NCI-H345 treated with DMSO at 0.1 percent for 48 hours (cell line): ENCODE measurements around the gene GMPR2.

Experiments used
- DNase-seq: peaks from one replicate; lab custom pipeline; 2025; ENCODE audit not compliant: unreplicated experiment; lab: John Stamatoyannopoulos, UW

Gene GMPR2

DNA sequence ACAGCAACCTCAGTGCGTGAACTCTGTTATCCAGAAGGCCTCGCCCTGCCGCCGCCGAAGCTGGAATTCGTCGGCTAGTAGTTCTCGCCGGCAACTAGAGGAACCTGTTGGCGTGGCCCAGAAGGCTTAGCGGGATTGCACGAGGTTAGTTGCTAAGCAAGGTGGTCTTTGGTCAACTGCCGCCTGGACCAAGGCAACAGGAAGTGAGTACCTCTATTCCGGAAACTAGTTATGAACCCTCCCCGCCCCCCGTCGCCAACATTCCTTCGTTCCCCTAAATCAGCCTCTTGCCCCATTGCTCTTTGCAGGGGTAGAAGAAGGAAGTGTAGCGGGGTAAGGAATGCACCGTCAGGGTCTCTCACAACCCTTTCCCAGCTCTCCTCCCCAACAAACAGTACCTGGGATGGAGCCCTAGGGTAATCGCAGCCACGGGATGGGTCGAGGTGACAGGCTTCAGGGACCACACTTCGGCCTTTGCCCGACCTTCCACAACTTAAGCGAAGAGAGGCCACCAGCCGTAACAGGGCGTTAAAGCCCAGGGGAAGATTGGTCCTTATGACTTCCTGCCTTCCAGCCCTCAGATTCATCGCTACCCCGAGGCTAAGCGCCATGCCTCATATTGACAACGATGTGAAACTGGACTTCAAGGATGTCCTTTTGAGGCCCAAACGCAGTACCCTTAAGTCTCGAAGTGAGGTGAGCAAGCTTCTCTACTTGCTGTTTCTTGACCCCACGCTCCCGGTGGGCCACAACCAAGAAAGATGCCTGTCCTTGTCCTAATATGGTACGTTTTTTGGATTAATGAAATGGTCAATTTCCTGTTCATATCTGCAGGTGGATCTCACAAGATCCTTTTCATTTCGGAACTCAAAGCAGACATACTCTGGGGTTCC lies at the start of gene GMPR2:
GMPR2 (plus strand) TSS at position 285 of the 893 bp plus-strand sequence; CDS start at position 610, 325 bp downstream.
- DNase-seq, result no peak

DNA sequence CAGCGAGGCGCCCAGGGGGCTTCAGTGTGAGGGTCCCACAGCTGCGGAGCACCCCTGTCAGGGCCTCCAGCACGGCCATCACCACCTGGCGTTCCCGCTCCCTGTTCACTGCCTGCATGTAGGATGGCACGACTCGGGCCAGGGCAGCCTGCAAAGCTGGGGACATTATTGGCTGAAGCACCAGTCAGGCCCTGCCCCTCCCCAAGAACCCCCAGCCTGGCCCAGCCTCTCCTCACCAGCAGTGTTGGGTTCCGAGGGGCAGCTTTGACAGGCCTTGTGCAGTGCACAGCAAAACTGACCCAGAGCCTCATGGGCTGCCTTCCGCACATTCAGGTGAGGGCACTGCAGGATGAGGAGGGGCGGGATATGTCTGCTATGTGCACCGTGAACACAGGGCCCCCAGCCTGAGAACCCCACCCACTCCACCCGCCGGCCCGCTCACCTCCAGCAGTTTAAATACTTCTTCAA lies 49.7 kb upstream of the GMPR2 start:
- no peak for DNase-seq

DNA sequence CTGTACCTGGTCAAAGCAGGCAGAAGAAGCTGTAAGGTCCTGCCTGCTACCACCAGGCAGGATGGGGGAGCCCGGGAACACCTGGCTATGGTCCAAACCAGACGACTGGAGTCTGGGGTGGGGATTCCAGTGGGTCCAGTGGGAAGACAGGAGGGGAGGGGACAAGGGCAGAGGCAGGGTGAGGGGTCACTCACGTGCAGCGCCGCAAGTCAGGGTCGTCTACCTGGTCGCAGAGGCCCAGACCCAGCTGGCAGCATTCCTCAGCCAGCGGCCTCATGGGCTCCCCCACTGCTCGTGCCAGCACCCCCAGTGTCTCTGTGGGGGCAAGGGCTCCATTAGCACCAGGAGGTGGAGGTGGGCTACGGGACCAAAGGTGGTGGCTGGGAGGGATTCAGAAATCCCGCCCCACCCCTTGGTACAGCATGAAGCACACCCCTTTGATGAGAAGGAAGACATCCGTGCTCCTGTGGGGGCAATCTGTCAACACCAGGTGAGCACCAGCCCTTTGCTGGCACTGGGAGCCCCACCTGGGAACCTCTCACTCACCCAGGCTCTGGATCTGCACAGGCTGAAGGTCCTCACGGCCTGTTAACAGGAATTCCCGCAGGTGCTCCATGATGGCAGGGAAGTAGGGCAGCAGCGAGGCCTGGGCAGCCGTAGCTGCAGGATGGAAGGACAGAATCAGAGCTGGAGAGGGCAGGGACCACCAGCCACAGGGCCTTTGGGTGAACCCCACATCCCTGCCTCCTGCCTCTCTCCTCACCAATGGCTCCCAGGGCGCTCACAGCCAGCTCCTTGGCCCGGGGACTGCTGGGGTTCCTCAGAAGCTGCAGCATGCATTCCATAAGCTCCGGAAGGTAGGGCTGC lies 48.4 kb upstream of the GMPR2 start:
- DNase-seq, result no peak

DNA sequence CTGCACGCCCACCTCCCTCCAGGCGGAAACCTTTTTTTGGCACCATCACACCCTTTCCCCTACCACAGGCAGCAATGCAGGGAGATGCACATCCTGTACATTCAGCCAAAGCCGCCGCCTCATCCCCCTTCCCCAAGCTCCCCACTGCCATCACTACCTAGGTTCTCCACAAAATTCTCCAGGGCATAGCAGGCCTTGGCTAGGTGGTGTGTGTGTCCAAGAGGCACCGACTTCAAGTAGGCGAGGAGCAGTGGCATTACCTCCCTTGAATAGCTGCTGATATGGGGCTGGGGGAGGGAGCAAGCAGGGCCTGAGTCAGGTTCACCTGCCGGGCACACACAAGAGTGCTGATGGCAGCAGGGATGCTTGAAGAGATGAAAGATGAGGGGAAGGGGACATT lies 47.7 kb upstream of the GMPR2 start:
- DNase-seq, result no peak

DNA sequence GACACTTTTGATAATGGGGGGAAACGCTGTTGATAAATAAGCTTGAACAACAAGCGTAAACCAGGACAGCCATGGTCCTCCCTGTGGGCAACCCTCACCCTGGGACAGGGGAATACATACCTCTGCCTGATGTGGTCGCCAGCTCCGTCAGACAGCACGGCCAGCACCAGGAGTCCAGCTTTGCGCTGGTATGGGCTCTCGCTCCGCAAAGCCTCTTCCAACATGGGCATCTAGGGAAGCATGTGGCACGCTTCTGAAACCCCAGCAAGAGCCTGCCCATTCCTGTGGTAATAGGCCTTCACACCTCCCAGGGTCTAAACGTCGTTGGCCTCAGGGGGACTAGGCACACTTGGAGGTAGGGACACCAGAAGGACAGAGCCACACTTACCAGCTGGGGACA lies 47.0 kb upstream of the GMPR2 start:
- no peak for DNase-seq

DNA sequence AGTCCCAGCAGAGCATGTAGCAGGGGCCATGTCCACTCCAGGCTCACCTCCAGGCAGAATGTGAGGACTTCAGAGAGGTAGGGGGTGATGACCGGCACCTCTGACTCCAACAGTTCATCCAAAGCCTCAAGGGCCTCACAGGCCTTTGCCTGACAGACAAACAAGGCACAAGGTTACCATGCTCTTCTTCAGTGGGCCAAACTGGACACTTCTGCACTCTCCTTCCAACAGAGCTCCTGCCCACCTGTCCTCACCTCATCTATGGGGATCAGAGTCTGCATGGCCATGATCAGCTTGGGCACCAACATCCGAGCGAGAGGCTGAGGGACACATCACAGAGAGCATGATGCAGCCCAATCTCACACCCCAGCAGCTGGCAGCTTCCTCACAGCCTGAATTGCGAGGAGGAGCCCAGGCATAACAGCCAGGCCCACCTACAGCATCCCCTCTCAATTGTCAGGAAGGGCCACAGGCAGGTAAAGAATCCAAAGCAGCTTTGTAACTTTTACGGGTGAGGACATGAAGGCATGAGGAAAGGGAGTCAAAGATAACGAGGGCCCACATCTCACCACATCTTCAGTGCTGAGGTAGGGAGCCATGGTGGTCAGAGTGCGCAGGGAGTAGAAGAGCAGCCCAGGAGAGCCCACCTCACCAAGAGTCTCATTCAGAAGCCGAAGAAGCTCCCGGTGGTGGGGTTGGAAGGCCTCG lies 45.7 kb upstream of the GMPR2 start:
- DNase-seq, result no peak

DNA sequence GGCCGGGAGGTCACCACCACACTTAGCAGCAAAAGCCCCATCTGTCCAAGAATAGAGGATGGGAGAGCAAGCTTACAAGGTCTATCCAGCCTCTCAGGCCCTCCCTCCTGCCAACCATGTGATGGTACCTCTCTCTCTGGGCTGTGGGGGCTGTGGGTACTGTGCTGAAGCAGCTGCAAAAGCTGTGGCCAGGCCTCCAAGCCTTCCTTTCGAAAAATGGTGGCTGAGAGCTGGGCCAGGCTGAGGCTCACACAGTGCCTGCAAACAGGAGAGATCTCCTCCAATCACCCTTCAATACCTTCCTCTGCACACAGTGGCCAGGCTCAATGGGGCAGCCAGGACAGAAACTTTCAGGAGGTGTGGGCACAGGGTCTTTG lies 45.2 kb upstream of the GMPR2 start:
- DNase-seq, result no peak

DNA sequence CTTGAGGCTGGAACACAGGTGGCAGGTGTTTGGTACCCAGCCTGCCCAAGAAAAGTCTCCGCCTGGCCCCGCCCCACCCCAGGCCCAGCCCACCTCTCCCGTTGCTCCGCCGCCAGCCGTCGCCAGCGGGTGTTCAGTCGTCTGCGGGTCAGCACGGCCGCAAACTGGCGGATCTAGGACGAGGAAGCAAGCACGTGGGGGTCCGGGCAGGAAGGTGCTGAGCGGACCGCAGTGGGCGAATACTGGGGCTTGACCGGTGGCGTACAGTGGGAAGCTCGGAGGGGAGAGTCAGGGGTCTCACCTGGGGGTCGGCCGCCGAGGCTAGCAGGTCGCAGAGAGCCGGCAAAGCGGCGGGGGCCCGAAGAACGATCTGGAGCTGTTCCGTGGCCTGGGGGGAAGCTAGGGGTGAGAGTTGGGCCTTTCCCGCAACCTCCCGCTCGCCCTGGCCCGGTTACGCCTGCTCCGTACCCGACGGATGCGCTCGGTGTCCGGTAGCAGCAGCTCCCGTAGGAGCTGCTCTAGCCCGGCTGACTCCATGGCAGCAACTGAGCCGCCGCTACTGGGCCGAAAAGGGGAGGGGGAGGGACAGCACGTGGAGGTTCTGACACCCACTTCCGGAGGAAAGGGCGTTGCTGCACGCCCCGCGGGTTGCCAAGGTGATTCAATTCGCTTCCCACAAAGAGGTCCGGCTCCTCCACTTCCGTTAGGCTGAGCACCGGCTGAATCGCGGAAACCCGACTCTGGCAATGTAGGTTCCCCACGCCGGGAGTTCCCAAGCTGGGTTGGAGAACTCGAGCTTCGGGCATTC lies 44.3 kb upstream of the GMPR2 start, which contains the start of gene IPO4:
IPO4 (minus strand) TSS at position 566 of the 808 bp plus-strand sequence; CDS start at position 537, 29 bp downstream.
- peak; percentile 94 for DNase-seq

DNA sequence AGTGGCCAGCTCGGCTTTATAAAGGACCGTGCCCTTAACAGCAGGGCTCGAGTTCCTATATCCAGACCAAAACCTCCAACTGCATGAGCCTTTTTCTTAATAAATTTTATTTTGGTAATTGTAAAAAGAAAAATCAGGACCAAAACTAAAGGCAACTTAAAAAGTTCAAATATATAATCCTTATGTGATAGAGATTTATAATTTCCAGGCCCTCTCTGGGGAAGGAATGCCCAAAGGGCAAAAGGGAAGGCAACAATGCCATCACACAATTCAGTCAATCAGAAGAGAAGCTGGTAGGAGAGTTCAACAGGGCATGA lies 43.7 kb upstream of the GMPR2 start:
- DNase-seq, result no peak

DNA sequence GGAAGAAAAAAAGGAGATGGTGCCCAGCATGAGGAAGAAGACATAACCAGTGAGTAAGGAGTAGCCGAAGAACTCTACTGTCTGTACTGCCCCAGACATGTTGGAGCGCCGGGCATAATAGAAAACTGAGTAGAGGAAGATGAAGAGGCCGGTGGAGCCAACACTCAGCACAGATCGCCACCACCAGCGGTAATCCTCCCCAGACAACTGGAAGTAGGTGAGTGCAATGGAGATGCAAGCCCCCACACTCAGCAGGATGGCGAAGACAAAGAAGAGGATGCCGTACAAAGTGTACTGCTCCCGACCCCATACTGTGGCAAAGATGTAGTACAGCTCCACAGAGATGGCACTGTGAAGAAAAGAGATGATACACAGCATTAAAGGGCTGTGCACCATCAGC lies 43.3 kb upstream of the GMPR2 start:
- DNase-seq, result no peak

DNA sequence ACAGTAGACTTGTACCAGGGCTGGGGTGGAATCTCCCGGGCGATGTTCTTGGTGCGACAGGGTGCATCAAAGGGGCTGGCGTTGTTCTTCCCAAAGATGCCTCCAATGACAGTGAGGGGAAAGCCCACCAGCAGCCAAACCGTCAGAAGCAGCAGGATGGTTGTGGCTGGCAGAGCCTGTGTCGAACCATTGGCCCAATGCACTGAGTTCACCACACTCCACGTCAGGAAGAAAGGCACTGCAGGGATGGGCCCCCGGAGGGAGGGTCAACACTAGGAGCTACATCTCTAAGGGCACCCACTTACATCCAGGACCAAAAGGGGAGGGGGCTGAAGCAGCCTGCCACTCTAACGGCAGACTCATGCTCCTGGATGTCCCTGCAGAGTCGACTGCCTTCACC lies 42.3 kb upstream of the GMPR2 start:
- no peak for DNase-seq

DNA sequence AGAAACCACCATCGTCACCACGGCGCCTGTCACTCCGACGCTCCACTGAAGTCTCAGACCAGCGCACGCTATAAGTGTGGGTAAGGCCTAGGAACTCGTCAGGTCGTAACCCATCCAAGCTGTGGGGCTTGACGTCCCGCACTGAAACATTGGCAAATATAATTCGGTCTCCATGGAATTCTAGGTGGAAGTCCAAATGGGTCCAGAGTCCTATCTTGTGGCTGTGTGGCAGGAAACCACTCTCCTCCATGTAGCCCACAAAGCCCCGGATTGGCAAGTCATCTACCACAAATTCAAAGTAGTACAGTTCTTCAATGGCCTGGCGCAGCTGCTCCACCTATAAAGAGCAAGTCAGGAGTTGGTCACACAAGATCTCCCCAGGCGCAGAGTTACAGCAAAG lies 39.8 kb upstream of the GMPR2 start:
- DNase-seq, result no peak

DNA sequence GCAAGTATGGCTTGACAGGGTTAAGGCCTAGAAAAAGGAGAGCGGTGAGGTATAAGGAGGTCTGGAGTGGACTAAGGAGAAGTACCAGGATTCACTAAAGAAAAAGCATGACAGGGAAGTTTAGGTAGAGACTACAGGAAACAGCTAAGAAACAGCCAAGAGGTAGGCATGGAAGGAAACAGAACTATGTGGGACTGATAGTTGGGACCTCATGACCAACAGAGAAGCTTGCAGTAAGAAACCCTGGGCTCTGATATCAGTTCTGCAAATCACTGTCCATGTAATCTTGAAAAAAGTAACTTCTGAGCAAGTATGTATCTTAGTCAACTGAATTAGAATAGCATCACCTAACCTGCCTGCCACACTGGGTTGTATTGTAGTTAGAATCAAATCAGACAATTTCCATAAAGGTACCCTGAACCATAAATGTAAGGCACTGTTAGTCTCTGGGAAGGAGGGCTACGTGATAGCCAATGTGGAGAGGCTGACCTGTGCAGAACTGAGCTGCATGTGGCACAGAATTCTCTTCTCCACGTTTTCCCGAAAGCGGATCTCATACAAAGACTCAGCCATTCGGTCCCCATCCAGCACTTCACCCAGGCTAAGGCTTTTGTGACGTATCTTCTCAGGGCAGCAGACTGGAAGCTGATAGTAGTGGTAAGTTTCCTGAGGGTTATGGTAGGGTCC lies 38.4 kb upstream of the GMPR2 start:
- no peak for DNase-seq

DNA sequence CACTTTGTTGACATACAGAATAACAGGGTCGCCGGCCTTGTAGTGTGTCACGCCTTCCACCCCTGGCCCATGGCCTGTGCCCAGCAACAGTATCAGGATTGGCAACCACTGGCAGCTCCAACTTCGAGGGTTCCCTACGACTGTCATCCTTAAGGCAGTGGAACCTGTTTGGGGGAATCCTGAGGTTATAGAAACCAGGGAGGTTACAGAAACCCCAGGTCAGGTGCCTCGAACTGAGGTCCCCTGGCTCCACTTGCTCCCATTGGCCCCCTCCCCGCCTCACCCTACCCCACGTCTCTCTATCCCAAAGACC lies 37.9 kb upstream of the GMPR2 start:
- no peak for DNase-seq

DNA sequence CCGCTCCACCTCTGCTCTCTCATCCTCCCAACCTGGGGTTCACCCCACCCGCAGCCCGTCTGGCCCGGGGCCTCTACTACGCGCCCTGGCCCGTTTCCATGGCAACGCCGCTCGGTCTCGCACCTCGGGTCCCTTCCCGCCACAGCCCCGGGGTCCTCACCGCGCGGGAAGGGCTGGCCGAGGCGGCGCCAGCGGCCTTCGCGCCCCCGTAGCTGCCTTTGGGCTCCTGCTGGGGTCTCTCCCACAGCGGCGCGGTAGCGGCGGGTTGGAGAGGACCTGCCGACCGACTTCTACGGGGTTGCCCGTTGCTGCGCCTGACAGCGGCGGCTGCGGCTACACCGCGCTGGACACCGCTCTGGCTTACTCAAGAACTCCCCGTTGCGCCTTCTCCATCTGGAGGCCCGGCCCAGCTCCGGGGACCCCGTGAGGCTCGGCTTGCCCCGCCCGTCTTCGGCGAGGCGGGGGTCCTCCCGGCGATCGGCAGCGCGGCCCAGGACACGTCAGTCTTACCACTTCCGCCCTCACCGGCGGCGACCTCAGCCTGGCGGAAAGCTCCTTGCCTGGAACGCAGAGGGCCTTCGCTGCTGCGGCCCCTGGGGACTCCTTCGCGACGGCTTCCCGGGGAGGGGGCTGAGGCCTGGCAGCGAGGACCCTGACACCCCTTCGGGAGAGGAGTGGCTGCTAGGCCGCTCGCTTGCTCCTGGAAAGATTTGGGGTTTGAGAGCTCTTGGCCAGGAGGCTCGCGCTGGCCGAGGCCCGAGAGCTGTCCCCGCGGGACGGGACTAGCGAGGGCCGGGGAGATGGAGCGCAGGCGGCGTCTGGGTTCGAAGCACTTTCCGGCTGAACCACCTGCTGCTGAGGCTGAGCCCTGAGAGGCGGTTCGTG lies 37.3 kb upstream of the GMPR2 start, which contains the start of gene TM9SF1:
TM9SF1 (minus strand) TSS at position 256 of the 885 bp plus-strand sequence. CDS start 422 bp downstream, outside the sequence.
- DNase-seq, result peak; percentile 63

DNA sequence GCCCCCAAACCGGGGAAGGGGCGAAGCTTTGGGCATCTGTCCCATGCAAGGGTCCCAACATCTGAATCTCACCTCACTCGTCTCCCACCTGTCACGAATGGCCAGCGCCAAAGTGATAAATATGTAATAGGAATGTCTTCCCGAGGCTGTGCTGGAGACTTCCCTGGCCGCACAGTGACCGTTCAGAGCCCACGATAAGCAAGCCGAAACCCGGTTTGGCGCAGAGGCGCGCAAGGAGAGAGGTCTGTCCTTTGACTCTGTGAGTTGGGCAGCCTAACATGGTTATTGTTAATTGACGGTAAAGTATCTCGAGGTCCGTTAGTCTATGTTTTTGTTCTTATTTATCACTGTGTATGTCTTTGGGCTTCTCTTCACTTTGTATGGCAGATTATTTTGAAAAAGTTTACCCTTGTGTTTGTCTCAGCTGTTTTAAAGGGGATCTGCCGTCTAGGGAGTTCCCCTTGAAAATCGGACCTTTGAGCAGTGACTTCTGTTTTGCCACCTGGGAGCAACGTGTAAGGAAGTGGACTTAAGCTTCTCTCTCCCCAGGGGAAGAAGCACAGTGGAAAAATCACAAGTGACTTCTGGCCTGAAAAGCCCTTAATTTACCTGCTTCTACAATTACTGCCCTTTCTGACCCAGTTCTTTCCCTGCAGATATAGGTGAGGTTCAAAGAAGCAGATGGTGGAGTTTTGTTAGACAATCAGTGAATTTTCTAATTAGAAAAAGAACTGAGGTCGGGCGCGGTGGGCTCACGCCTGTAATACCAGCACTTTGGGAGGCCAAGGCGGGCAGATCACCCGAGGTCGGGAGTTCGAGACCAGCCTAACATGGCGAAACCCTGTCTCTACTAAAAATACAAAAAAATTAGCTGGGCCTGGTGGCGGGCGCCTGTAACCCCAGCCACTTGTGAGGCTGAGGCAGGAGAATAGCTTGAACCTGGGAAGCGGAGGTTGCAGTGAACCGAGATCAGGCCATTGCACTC lies 36.4 kb upstream of the GMPR2 start:
- DNase-seq, result no peak

DNA sequence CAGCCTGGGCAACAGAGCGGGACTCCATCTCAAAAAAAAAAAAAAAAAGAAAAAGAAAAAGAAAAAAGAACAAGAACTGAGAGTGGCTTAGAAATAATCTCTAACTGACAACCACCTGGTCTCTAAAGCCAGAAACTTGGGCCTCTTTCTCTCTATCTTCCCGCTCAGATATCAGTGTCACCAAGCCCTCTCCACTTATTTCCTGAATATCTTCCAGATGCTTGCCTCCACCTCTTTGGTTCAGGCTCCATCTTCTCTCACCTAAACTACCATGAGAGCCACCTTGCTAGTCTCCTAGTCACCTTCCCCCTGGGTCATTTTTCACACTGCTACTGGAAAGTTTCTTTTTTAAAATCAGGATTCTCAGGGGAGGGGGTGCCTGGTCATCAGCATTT lies 35.7 kb upstream of the GMPR2 start:
- no peak for DNase-seq
